Neural progenitor cell (in vitro differentiated cells): Measurements from ENCODE around the gene NXPH2. TPM values are rescaled to one million over a fixed set of nuclear protein-coding genes. Genes with fewer than 3 reads are reported as not detected.

Experiments used
- DNase-seq: peaks from one replicate; pipeline ENCODE4 v3.0.0-alpha.2; 2016; ENCODE audit warnings: low spot score
- H2AFZ ChIP-seq: fragments of 200-600 bp; sonication (generic); replicated peaks from 2 replicates; pipeline ENCODE4 v1.6.1; 2016; ENCODE audit warnings: antibody characterized with exemption
- H3F3A ChIP-seq: fragments of 200-600 bp; sonication (generic); 2 replicates; pipeline ENCODE4 v1.6.1; 2016; ENCODE audit warnings: antibody characterized with exemption, low read depth
- H3K27ac ChIP-seq: fragments of 200-600 bp; sonication (generic); 2 replicates; pipeline ENCODE4 v1.5.1; 2016; ENCODE audit warnings: mild to moderate bottlenecking
- H3K27me3 ChIP-seq: fragments of 200-600 bp; sonication (generic); 2 replicates; pipeline ENCODE4 v1.6.1; 2016; ENCODE audit warnings: mild to moderate bottlenecking, moderate library complexity
- H3K36me3 ChIP-seq: fragments of 200-600 bp; sonication (generic); 2 replicates; pipeline ENCODE4 v1.5.1; 2016
- H3K4me1 ChIP-seq: fragments of 200-600 bp; sonication (generic); 2 replicates; pipeline ENCODE4 v1.6.1; 2016; ENCODE audit warnings: mixed run types
- H3K4me2 ChIP-seq: fragments of 200-600 bp; sonication (generic); 2 replicates; pipeline ENCODE4 v1.6.1; 2016
- H3K4me3 ChIP-seq: fragments of 200-600 bp; sonication (generic); 2 replicates; pipeline ENCODE4 v1.5.1; 2016
- H3K79me2 ChIP-seq: fragments of 200-600 bp; sonication (generic); 2 replicates; pipeline ENCODE4 v1.6.1; 2016; ENCODE audit warnings: low read depth
- H3K9ac ChIP-seq: fragments of 200-600 bp; sonication (generic); 2 replicates; pipeline ENCODE4 v1.6.1; 2016
- H3K9me3 ChIP-seq: fragments of 200-600 bp; sonication (generic); 2 replicates; pipeline ENCODE4 v1.5.1; 2016; ENCODE audit warnings: low read depth
- H4K20me1 ChIP-seq: fragments of 200-600 bp; sonication (generic); 2 replicates; pipeline ENCODE4 v1.6.1; 2016; ENCODE audit warnings: low read depth
- H3K27ac Mint-ChIP-seq: 3 replicates; pipeline ENCODE4 v1.8.0; 2021; ENCODE audit warnings: mixed read lengths
- H3K27me3 Mint-ChIP-seq: 2 replicates; pipeline ENCODE4 v1.8.0; 2022; ENCODE audit warnings: low read depth, mild to moderate bottlenecking, inconsistent platforms, moderate library complexity, mixed read lengths; ENCODE audit not compliant: insufficient read depth
- H3K36me3 Mint-ChIP-seq: 3 replicates; pipeline ENCODE4 v1.8.0; 2021; ENCODE audit warnings: mixed read lengths
- H3K4me1 Mint-ChIP-seq: 3 replicates; pipeline ENCODE4 v1.8.0; 2021; ENCODE audit warnings: mixed read lengths
- H3K4me3 Mint-ChIP-seq: 3 replicates; pipeline ENCODE4 v1.8.0; 2021; ENCODE audit warnings: mild to moderate bottlenecking, moderate library complexity, mixed read lengths
- H3K9me3 Mint-ChIP-seq: 3 replicates; pipeline ENCODE4 v1.8.0; 2020; ENCODE audit warnings: mixed read lengths
- CTCF ChIP-seq: fragments of 200-600 bp; sonication (generic); IDR thresholded peaks from 2 replicates; pipeline ENCODE4 v1.5.1; 2017; ENCODE audit warnings: antibody characterized with exemption, mild to moderate bottlenecking
- EZH2 ChIP-seq: fragments of 200-600 bp; sonication (generic); IDR thresholded peaks from 2 replicates; pipeline ENCODE4 v1.6.1; 2017; ENCODE audit warnings: antibody characterized with exemption, mild to moderate bottlenecking, moderate library complexity
- EZH2phosphoT487 ChIP-seq: fragments of 200-600 bp; sonication (generic); IDR thresholded peaks from 2 replicates; pipeline ENCODE4 v1.6.1; 2017; ENCODE audit warnings: antibody characterized with exemption
- total RNA-seq: library from RNA; depleted of rRNA; stranded (reverse); fragments of >200 nt; gene quantifications from 2 replicates; pipeline ENCODE4 v1.2.3, GENCODE V29; 2015; ENCODE audit warnings: low replicate concordance

The NXPH2 gene
- total RNA-seq, 1 donor from 2014 or later, result 4.3 TPM

- H3K79me2 ChIP-seq, result peaks cover 36% of the 10 kb centered on the region
- no peak overlapping the region for H3K4me3 Mint-ChIP-seq
- H3K9ac ChIP-seq, result no peak overlapping the region
- H3K4me1 Mint-ChIP-seq, result peaks cover 18% of the 10 kb centered on the region
- no peak for DNase-seq
- no peak overlapping the region for H3K4me3 ChIP-seq
- H3F3A ChIP-seq, result no peaks in the 10 kb centered on the region
- H3K9me3 Mint-ChIP-seq, result no peaks in the 10 kb centered on the region
- peaks cover 29% of the 10 kb centered on the region for H3K4me1 ChIP-seq
- H3K36me3 ChIP-seq, result no peaks in the 10 kb centered on the region
- no peaks in the 10 kb centered on the region for H3K36me3 Mint-ChIP-seq
- no peaks in the 10 kb centered on the region for H3K9me3 ChIP-seq
- peaks cover 27% of the 10 kb centered on the region for H3K27me3 ChIP-seq
- no peak for TF ChIP-seq CTCF
- no peaks in the 10 kb centered on the region for H4K20me1 ChIP-seq
- H3K4me2 ChIP-seq, result no peak overlapping the region
- no peak overlapping the region for H3K27ac Mint-ChIP-seq
- no peak overlapping the region for H3K27ac ChIP-seq
- peaks cover 18% of the 10 kb centered on the region for H3K27me3 Mint-ChIP-seq
- no peak overlapping the region for H2AFZ ChIP-seq
Measured at GRCh38 chr2:138775736-138776135, 4.5 kb downstream of the NXPH2 start.

- TF ChIP-seq EZH2 (no peak), CTCF (no peak), EZH2phosphoT487 (no peak)
- H3K4me1 ChIP-seq, result peaks cover 16% of the 10 kb centered on the region
- peaks cover 4% of the 10 kb centered on the region for H3K4me1 Mint-ChIP-seq
- no peaks in the 10 kb centered on the region for H3K27me3 Mint-ChIP-seq
- no peaks in the 10 kb centered on the region for H3K9me3 ChIP-seq
- no peak overlapping the region for H3K4me2 ChIP-seq
- no peak overlapping the region for H2AFZ ChIP-seq
- no peaks in the 10 kb centered on the region for H3F3A ChIP-seq
- DNase-seq, result peak; percentile 34
- no peaks in the 10 kb centered on the region for H3K36me3 ChIP-seq
- no peaks in the 10 kb centered on the region for H3K36me3 Mint-ChIP-seq
- no peaks in the 10 kb centered on the region for H3K9me3 Mint-ChIP-seq
- H3K4me3 ChIP-seq, result no peak overlapping the region
- H3K79me2 ChIP-seq, result peaks cover 32% of the 10 kb centered on the region
- H3K27me3 ChIP-seq, result no peaks in the 10 kb centered on the region
- no peak overlapping the region for H3K27ac Mint-ChIP-seq
- no peaks in the 10 kb centered on the region for H4K20me1 ChIP-seq
- no peak overlapping the region for H3K9ac ChIP-seq
- no peak overlapping the region for H3K4me3 Mint-ChIP-seq
- no peak overlapping the region for H3K27ac ChIP-seq
Measured at GRCh38 chr2:138771534-138771933, 8.7 kb downstream of the NXPH2 start.

- Histone ChIP-seq H3K4me3 (no peak overlapping the region), H3K9ac (no peak overlapping the region), H3K9me3 (no peaks in the 10 kb centered on the region), H3K27me3 (no peaks in the 10 kb centered on the region), H2AFZ (no peak overlapping the region), H3K36me3 (no peaks in the 10 kb centered on the region), H3K4me2 (no peak overlapping the region), H3K27ac (no peak overlapping the region), H4K20me1 (no peaks in the 10 kb centered on the region), H3F3A (no peaks in the 10 kb centered on the region), H3K79me2 (peaks cover 14% of the 10 kb centered on the region), H3K4me1 (peaks cover 16% of the 10 kb centered on the region)
- H3K27ac Mint-ChIP-seq, result no peak overlapping the region
- H3K4me3 Mint-ChIP-seq, result no peak overlapping the region
- peaks cover 4% of the 10 kb centered on the region for H3K4me1 Mint-ChIP-seq
- TF ChIP-seq CTCF (no peak), EZH2phosphoT487 (no peak), EZH2 (no peak)
- H3K36me3 Mint-ChIP-seq, result no peaks in the 10 kb centered on the region
- no peaks in the 10 kb centered on the region for H3K27me3 Mint-ChIP-seq
- no peaks in the 10 kb centered on the region for H3K9me3 Mint-ChIP-seq
- DNase-seq, result no peak
Measured at GRCh38 chr2:138767101-138767500, 13.1 kb downstream of the NXPH2 start.

GRCh38 chr2:138766464-138766863, 13.7 kb downstream of the NXPH2 start:
- Histone ChIP-seq H3K9me3 (no peaks in the 10 kb centered on the region), H3K27me3 (no peaks in the 10 kb centered on the region), H3K4me3 (no peak overlapping the region), H2AFZ (no peak overlapping the region), H3K4me2 (no peak overlapping the region), H3K4me1 (peaks cover 16% of the 10 kb centered on the region), H3K9ac (no peak overlapping the region), H4K20me1 (no peaks in the 10 kb centered on the region), H3K36me3 (no peaks in the 10 kb centered on the region), H3F3A (no peaks in the 10 kb centered on the region), H3K79me2 (peaks cover 14% of the 10 kb centered on the region), H3K27ac (no peak overlapping the region)
- Mint-ChIP-seq H3K9me3 (no peaks in the 10 kb centered on the region), H3K27ac (no peak overlapping the region), H3K27me3 (no peaks in the 10 kb centered on the region), H3K36me3 (no peaks in the 10 kb centered on the region), H3K4me3 (no peak overlapping the region), H3K4me1 (peaks cover 4% of the 10 kb centered on the region)
- no peak for DNase-seq
- TF ChIP-seq EZH2phosphoT487, result no peak
